ENCODE data around the gene FILIP1L.

FILIP1L gene

DNA sequence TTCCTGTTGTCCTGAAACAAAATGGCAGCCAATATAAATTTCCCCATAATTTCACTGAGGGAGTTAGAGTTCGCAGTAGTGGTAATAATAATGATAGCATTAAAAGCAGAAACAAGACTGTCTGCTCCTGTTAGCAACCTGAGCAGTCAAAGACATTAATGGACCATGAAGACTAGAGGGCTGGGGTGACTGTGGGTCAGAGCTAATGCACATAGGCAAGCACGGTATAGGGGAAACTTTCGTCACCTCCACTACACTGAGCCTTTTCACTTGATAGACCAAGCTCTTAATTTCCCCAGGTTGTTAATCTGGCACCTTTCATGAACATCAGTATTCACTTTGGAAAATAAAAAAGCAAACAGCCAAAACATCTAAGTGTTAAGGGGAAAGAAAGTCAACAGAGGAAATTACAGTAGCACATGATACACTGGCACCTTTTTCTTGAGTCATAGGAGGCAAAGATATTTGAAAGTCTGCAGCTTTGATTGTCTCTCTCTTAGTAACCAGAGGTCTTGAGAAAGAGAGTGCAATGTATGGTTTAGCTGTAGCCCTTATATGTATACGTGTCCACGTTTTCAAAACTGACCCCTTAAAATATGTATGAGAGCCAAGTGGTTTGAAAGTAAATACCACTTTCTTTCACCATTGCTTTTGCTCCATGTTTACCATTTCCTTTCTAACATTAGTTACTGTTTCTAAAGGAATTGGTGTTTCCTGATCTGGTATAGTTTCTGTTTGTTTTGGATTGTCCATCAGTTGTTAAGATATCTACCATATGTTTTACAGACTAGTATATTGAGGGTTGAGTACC lies 104.8 kb downstream of the FILIP1L start:
- DNase-seq (ENCODE audit: low read depth in 2 of 2), result no peak

DNA sequence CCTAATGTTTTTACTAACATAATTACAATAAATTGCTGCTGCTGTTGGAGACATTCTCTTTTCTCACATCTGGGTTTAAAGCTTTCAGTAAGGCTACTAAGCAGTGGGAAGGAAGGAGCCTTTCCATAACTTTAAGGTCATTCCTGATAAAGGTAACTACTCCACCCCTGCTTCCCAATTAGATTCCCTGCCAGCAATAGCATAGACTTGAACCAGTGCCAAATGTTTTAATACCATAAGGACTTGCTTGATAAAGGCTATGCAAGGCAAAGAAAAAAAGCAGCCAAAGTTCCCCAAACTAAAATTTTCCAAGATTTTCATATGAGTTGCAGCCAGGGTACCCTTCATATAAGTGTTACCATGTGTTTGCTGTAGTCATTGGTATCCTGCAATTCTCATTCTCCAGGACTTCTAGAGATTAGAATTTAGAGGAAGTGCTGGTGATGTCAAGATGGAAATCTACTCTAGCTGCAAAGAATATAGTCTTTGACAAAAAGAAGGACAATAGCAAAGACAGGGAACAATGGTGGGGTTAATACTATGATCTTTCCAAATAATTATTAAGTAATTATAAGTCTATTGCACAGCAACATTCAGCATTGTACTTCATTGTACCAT lies 106.1 kb downstream of the FILIP1L start:
- no peak for DNase-seq (ENCODE audit: low read depth in 2 of 2)

DNA sequence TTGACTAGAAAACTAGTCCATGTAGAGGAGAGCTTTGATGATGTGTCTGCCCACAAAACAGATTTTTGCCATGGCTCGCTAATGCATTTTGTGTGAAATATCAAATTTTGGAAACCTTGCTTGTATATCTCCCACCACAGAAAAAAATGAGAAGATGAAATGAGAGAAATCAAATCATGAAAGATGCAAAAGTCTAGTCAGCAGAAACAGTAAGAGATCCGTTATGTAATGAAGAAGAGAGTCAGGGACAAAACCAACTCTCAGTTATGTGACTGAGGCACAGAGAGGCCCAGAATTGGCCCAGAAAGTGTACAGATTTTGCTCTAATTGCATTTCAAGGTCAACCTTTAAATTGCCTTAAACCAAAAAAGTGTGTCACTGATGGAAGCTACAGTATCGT lies 107.0 kb downstream of the FILIP1L start:
- DNase-seq (ENCODE audit: low read depth in 2 of 2), result no peak

DNA sequence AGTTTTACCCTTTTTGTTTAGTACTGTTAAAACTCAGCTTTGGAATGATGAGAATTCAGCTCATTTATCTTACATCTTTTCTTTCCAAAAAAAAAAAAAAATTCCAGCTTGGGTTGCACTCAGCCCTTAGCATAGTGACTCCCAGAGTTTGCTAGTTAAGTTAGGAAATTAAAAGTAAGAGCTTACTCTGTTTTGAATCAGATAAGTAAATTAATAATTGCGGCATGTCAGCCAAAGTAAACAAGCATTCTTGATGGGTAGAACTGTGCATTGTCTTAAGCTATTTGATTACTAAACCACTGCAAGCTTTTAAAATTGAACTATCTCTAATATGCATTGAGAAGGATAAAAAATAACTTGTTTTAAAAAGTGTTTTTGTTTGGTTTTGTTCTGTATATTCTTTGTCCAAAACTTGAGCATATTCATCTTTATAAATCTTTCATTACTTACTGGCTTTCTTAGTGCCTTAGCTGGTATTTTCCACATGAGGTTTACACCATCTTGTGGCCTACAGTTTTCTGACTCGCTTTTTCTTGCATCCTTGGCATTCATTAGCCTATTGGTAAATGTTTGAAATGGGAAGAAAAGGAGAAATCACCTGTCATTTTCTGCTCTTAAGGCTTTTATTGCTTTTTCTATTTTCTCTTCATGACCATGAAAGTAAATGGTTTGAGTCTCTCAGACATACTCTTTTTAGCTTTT lies 107.6 kb downstream of the FILIP1L start:
- DNase-seq (ENCODE audit: low read depth in 2 of 2), result no peak

DNA sequence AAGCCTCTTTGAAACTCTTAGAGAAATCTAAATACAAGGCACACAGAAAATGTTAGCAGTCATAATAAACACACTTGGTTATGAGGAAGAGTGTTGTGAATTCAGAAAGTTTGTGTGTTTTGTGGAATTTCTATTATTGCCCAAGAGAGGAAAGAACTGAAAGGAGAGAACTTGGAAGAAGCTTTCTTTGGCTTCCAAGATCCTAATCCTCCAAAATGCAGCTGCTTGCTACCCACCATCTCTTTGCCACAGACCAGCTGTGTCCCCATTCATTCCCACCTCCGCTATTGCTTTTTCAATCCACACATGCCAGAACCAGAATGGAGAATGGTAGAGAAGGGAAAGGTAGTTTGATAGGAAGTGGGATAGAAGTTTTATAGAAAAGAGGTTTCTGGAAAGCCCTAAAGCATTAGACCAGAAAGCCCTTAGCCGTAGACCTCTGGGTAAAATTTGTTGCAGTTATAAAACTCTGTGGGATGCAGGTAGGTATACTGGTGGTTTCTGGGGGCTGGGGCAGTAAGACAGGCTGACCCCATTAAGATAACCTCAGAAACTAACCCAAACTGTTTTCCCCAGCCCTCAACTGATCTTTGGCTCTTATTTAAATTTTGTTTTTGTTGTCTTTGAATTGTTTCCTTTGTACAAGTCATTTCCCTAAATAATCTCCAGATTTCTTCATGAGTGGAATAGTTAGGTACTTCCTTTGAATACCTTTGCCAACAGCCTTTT lies 108.5 kb downstream of the FILIP1L start:
- no peak for DNase-seq (ENCODE audit: low read depth in 2 of 2)

DNA sequence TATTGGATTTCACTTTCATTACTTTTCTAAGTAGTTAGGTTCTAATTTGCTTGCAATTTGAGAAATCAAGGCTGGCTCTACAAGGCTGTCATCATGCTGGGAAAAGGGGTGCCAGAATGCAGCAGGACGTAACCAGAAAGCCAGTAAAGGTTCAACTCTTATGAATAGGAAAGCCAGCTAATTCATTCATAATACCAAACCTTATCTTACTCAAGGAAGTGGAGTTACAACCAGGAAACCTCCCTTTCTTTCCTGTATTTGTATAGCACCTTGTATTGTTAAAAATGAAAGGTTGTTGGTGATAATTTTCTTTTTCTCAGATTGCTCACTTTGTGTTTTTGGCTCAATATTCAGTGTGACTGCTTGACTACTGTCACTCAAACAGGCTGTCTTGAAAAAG lies 109.4 kb downstream of the FILIP1L start:
- no peak for DNase-seq (ENCODE audit: low read depth in 2 of 2)

DNA sequence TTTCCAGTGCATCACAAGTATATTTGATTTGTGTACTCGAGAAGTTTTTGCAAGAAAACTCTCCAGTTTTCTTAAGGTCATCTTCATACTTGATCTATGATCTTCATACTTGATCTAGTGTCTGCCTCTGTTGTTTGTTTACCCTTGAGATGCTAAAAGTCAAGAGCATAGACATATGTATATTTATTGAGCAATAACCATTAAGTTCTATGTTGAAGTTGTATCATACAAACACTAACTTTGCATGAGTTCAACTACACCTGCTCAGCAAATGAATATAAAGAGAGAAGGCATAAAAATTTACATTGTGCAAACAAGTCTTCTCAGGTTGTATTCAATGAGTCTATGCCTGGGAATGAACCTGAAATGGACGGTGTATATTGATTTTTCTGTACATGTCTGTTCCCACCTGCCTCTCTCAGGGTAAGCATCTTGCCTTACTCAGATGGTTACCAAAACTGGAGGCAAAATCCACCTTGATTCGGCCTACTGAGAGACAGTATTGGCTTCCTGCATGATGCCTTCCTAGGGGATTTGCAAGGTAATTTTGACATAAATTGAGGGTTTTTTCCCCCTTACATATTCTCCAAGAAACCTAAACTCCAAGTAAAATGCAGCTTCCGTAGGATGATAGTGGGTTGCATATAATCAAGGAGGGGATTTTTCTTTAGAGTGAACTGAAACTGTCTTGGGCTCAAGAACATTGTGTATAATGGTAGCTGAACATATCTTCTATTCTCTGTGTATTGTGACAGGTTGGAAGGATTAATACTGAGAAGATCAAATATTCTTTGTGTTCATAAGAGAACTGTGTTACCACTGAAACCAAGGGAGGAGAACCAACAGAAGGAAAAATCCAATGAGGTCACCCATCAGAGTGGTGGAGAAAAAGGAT lies 110.4 kb downstream of the FILIP1L start:
- DNase-seq (ENCODE audit: low read depth in 2 of 2), result no peak

DNA sequence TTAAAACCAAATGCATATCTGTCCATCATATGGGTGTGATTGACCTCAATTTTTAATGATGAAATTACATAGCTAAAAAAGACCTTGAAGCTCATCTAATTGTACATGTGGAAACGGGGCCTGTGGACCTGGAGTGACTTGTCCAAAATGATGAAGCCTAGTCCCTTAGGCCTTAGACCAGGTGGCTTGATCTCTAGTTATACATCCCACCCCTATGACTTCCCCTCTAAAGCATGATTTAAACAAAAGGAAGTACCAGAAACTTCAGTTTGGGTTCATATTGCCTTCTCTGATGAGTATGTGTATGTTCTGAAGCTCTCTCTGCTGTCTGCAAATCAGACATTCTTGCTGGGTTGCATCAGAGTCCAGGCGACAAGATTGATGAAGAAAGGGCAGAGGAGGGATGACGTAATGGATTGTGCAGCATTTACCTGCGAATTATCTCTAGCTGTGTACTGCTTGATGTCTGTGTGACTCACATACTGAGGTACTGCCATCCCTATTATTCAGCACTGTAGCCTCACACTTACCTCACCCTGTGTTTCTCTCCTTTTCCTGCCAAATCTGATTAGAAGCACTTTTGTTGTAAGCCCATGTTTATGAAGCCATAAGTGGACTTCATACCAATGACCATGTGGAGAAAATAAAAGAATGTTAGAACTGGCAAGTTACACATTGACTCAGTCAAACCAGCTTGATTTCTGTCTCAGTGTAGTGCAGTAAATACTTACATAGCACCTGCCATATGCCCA lies 111.5 kb downstream of the FILIP1L start:
- DNase-seq (ENCODE audit: low read depth in 2 of 2), result peak; percentile 62 to 67

DNA sequence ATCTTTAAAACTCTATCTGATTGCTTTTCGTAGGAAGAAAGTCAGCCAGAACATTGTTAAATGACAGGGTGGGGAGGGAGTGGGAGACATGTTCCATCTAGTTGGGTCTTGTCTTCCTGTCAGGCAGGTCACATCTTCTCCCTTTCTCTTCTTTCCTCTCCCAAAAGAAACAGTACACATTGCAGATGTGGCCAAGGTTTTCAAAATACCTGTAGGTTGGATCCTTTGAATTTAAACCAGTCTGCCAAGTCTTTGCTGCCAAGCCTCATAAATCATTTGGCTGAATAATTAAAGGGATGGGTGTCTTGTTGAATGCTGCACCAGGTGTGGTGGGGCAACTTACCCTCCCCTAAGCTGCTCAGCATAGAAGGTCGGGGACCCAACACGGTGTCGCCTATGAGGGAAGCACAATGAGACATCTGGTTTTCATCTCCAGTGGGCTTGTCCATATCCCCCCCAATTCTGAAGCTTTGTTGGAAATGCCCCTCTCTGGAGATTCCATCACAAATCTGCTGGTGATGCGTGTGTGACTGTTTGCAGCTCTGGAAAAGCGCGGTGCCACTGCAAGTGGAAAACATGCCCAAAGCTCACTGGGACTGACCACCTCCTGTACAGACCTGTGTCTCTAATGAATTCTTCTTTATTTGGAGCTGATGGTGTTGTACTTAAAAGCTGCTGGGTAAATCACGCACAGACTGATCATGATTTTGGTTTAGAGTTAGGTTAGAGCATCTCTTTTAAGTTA lies 112.6 kb downstream of the FILIP1L start:
- no peak for DNase-seq (ENCODE audit: low read depth in 2 of 2)

DNA sequence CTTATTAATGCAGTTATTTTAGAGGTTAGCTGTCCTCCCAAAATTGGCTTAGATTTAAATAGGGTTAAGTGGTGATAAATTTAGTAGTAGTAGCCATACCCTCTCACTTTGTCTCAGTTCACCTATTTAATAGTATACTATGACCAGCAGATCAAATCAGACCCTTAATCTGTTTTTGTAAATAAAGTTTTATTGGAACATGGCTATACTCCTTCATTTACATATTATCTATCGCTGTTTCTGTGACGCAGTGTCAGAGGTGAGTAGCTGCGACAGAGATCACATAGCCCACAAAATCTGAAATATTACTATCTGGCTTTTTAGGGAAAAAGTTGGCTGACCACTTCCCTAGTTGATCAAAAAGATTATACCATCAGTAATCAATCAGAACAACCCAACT lies 113.2 kb downstream of the FILIP1L start:
- no peak for DNase-seq (ENCODE audit: low read depth in 2 of 2)

DNA sequence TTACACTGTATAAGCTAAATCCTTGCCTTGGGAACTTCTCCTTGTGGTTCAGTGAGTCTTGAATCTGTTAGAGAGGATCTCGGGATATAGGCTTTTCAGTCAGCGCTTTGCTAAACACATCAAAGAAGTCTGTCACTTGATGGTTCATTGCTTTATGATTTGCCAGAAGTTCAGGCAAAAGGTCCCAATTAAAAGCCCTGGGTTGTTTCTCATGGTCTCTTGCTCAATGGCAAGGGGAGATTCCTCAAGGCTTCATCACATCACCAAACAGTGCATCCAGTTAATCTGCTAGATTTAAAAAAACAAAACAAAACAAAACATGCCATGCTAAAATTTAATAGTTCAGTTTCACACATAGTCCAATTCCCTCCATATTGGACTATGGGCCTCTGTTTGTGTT lies 114.8 kb downstream of the FILIP1L start:
- no peak for DNase-seq (ENCODE audit: low read depth in 2 of 2)

DNA sequence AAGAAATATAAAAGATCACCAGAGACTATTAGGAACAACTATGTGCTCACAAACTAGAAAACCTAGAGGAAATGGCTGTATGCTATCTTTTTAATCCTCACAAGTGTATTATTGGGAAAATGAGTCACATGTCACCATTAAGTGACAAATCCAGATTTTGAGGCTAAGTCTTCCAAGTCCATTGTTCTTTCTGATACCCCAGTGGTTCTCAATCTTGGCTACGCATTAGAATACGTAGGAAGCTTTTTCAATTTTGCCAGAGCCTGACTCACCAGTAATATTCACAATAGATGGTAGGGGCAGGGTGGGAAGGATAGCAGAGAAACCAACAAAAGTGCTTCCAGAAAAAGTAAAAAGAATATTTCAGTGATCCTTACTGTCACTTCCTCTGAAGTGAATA lies 117.0 kb downstream of the FILIP1L start:
- no peak for DNase-seq (ENCODE audit: low read depth in 2 of 2)

DNA sequence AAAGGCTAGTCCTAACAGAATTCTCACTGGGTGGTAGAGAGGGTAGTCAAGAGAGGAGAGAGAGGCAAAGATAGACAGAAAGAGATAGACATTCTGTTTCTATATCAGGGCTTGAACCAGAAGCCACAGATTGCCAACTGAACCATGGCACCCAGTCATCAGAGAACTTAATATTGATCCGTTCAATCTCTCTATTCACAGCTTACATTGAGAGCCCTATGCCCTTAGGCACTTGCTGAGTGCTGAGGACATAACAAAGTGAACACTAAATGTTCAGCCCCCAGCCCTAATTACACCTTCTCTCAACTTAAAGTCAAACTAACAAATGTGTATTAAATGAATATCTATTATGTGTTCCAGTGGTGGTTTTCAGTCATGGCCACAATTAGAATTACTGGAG lies 124.1 kb downstream of the FILIP1L start:
- no peak for DNase-seq (ENCODE audit: low read depth in 2 of 2)

DNA sequence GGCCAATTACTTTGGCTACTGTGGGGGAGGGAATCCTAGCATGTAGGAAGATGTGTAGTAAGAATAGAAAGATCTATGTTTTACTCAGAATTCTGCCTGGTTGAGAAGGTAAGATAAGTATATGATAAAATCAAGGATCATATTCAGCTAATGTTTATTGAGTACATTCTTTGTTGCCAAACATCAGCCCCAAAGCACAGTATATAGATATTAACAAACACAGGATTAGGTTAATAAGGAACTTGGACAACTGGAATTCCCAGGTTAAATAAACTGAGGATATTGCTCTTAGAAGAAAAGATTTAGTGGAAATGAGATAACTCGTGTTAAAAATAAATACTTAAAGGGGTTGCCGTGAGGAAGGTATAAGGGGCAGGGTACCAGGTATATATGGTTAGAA lies 129.6 kb downstream of the FILIP1L start:
- DNase-seq (ENCODE audit: low read depth in 2 of 2), result no peak

DNA sequence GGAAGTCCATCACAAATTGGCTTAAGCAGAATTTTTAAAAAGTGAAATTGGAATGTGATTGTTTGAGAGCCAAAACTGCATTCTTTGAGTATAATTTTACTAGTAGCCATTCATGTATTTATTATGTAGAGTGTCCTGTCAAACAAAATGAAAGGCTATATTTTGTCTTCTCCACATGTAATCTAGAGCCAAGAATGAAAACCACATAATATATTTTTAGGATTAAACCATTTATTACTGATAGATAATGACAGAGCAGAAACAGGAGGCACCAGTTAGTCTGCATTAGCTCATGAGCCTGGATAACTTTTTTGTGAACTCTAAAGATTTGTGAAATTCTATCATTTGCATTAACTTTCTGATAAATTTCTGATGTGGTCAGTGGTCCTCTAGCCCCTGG lies 130.2 kb downstream of the FILIP1L start:
- DNase-seq (ENCODE audit: low read depth in 2 of 2), result peak in 1 of 2 experiments; percentile 15

DNA sequence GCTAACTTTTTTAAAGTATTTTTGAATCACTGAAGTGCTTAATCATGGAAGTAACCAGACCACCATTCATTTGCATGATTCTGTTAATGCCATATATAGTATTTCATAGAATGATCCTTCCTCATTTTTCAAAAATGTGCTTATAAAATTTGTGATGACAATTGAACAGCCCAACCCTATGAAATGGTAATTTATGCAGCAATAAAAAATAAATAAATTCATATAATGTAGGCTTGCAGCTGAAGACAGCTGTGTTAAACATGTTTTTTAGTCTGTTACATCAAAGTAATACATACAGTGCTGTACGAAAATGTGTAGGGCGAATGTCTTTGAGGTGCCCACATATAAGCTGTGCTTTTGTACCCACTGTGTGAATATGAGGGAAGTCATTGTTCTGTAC lies 131.7 kb downstream of the FILIP1L start:
- no peak for DNase-seq (ENCODE audit: low read depth in 2 of 2)

DNA sequence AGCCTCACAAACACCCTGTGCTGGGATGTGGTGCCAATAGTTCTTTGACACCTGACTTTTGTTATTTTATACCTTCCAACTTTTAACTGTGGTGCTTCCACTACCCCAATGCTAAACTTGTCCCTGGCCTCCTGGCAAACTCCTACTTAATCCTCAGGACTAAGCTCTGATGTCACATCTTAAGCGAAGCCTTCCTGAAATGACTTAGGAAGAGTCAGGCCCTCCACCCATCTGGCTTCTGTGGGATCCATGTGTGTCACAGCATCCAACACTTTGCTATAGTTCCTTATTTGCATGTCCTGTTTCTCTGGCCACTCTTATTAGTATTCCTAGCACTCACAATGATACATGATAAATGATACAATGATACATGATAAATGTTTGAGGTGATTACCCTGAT lies 133.2 kb downstream of the FILIP1L start:
- no peak for DNase-seq (ENCODE audit: low read depth in 2 of 2)

DNA sequence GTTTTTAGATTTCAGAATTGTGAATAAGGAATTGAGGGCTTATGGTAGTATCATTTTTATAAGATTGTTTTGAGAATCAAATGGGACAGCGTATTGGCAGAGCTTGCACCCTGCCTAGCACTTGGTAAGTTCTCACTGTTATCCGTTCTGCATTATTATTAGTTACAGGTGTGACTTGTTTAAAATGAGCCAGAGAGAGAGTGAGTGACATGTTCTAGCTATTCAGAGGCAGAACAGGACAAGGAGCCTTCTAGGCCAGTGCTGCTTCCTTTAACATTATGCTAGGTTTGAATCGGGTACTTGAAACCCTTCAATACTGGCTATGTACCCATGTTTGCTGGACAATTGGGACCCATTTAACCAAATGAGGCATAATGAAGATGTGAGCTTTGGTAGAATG lies 133.7 kb downstream of the FILIP1L start:
- DNase-seq (ENCODE audit: low read depth in 2 of 2), result no peak

DNA sequence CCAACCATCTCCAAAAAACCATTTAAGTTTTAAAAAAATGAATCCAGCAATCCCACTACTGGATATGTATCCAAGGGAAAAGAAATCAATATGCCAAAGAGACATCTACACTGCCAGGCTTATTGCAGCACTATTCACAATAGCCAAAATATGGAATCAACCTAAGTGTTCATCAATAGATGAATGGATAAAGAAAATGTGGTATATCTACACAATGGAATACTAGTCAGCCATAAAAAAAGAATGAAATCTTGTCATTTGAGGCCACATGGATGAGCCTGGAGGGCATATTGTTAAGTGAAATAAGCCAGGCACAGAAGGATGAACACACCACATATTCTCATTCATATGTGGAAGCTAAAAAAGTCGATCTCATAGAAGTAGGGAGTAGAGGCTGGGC lies 136.1 kb downstream of the FILIP1L start:
- no peak for DNase-seq (ENCODE audit: low read depth in 2 of 2)

DNA sequence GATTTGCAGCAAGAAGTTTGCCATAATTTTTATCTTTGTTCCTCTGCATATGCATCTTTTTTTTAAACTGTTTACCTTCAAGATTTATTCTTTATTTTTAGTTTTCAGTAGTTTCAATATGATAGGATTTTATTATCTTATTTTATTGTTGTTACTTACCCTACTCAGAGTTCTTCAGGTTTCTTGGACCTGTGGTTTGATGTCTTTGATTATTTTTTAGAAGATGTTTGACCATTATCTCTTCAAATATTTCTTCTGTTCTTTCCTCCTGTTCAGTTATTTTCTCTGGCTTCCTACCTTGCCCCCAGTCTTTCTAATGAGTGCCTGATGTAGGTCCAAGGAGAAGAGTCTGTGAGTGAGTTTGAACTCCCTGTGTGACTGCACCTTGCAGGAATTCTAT lies 137.7 kb downstream of the FILIP1L start:
- DNase-seq (ENCODE audit: low read depth in 2 of 2), result no peak
